K562 (cell line): ENCODE measurements around the gene CREB3L2. TPM values are rescaled to one million over a fixed set of nuclear protein-coding genes. Genes with fewer than 3 reads are reported as not detected.

Source experiments
- ATAC-seq: fragments of 200-7000 bp; cut with Tn5 transposase; 3 replicates; pipeline ENCODE4 v1.9.1; 2020; ENCODE audit warnings: moderate library complexity
- BruUV-seq: library from RNA; stranded (reverse); fragments of 400-500 nt; replicated peaks from 2 replicates; lab custom pipeline; 2021; lab: Mats Ljungman, UMichigan
- CTCF ChIA-PET: fragments of 300-600 bp; formaldehyde crosslinking; extraction: SDS; loops from one replicate; lab custom pipeline; 2021; ENCODE audit warnings: low intra/inter-chr PET ratio; lab: Yijun Ruan, JAX
- POLR2A ChIA-PET: fragments of 300-600, 350-650 bp; sonication (Branson Sonifier 250); formaldehyde crosslinking; extraction: SDS; loops from one replicate; lab custom pipeline; 2021; ENCODE audit warnings: antibody characterized with exemption, inconsistent platforms; lab: Yijun Ruan, JAX
- DNase-seq, 4 experiments: peaks; one replicate each; pipeline versions ENCODE4 v3.0.0 to v3.0.0-alpha.2; 2011 to 2018; ENCODE audit warnings: low spot score in 3 of 4, mixed read lengths in 3 of 4; ENCODE audit errors: extremely low read depth in 1 of 4
- FAIRE-seq: peaks from 2 replicates; lab custom pipeline; 2011; peaks lifted over from hg19 to GRCh38; lab: Jason Lieb, UNC
- H2AFZ ChIP-seq: 2 replicates; pipeline ENCODE4 v1.6.0; 2011; ENCODE audit warnings: low read depth, low read length, control low read depth, inconsistent platforms
- H3K27ac ChIP-seq: fragments of 200-600 bp; 3 replicates; pipeline ENCODE4 v1.8.0; 2011; ENCODE audit warnings: low read depth, mild to moderate bottlenecking, control low read depth, inconsistent platforms, low read length, moderate library complexity, mixed read lengths; ENCODE audit errors: extremely low read depth
- H3K27me3 ChIP-seq, 2 experiments: fragments of 300-600 bp in 1 of 2; 2 replicates in 1 of 2; 3 replicates in 1 of 2; pipeline versions ENCODE4 v1.6.0 to v1.8.0; 2011; ENCODE audit warnings: inconsistent platforms in 2 of 2, low read length in 2 of 2, mild to moderate bottlenecking in 1 of 2, mixed read lengths in 1 of 2, moderate library complexity in 1 of 2; ENCODE audit not compliant: control insufficient read depth in 2 of 2, insufficient read depth in 2 of 2
- H3K36me3 ChIP-seq: fragments of 300-600 bp; 3 replicates; pipeline ENCODE4 v1.8.0; 2011; ENCODE audit warnings: mild to moderate bottlenecking, low read length, inconsistent platforms; ENCODE audit not compliant: control insufficient read depth, insufficient read depth
- H3K4me1 ChIP-seq, 2 experiments: fragments of 200-600 bp in 1 of 2; replicated peaks in 1 of 2; 2 replicates in 1 of 2; 3 replicates in 1 of 2; pipeline versions ENCODE4 v1.5.1 to v1.8.0; 2011; ENCODE audit warnings: inconsistent platforms in 2 of 2, low read length in 2 of 2, mild to moderate bottlenecking in 1 of 2, mixed read lengths in 1 of 2, moderate library complexity in 1 of 2; ENCODE audit not compliant: control insufficient read depth in 2 of 2, insufficient read depth in 2 of 2
- H3K4me2 ChIP-seq: 2 replicates; pipeline ENCODE4 v1.6.1; 2011; ENCODE audit warnings: low read length, control low read depth, inconsistent platforms, mixed read lengths; ENCODE audit not compliant: insufficient read depth
- H3K4me3 ChIP-seq: fragments of 200-600 bp; sonication (generic), shearing (Covaris generic); 2 replicates; pipeline ENCODE4 v1.5.1; 2016; ENCODE audit warnings: control low read depth, inconsistent platforms
- H3K79me2 ChIP-seq: fragments of 200-600 bp; 3 replicates; pipeline ENCODE4 v1.8.0; 2011; ENCODE audit warnings: low read length, inconsistent platforms; ENCODE audit not compliant: control insufficient read depth, insufficient read depth
- H3K9ac ChIP-seq, 2 experiments: 2 replicates each; pipeline versions ENCODE4 v1.6.0 to v1.6.1; 2011; ENCODE audit warnings: low read depth in 2 of 2, low read length in 2 of 2, control low read depth in 1 of 2, inconsistent platforms in 1 of 2, mild to moderate bottlenecking in 1 of 2, mixed read lengths in 1 of 2; ENCODE audit not compliant: insufficient read depth in 1 of 2
- H3K9me1 ChIP-seq: one replicate; pipeline ENCODE4 v1.6.0; 2011; ENCODE audit warnings: inconsistent platforms, mild to moderate bottlenecking, low read length, moderate library complexity; ENCODE audit not compliant: control insufficient read depth, insufficient read depth
- H3K9me3 ChIP-seq: replicated peaks from 2 replicates; pipeline ENCODE4 v1.5.1; 2011; ENCODE audit warnings: low read depth, low read length, inconsistent platforms; ENCODE audit not compliant: control insufficient read depth, insufficient read depth
- H4K20me1 ChIP-seq: replicated peaks from 2 replicates; pipeline ENCODE4 v1.6.1; 2011; ENCODE audit warnings: low read length, inconsistent platforms, mixed read lengths; ENCODE audit not compliant: control insufficient read depth, insufficient read depth
- ASH1L ChIP-seq: fragments of 450-650 bp; IDR thresholded peaks from 2 replicates; pipeline ENCODE4 v1.6.1; 2018; ENCODE audit warnings: borderline replicate concordance, mild to moderate bottlenecking, low read depth; ENCODE audit not compliant: partially characterized antibody
- BRF2 ChIP-seq: IDR thresholded peaks from 3 replicates; pipeline ENCODE4 v1.6.1; 2011; ENCODE audit warnings: borderline replicate concordance, mild to moderate bottlenecking; ENCODE audit not compliant: insufficient read length, insufficient read depth
- C11orf30 ChIP-seq: fragments of 450-650 bp; IDR thresholded peaks from 2 replicates; pipeline ENCODE4 v1.6.1; 2016; ENCODE audit warnings: low read depth, mild to moderate bottlenecking
- CCNT2 ChIP-seq: IDR thresholded peaks from 2 replicates; pipeline ENCODE4 v1.6.1; 2011; ENCODE audit warnings: borderline replicate concordance, low read depth, mild to moderate bottlenecking, moderate library complexity, mixed read lengths, low read length; ENCODE audit not compliant: insufficient read length; ENCODE audit errors: extremely low read depth
- FOXM1 ChIP-seq, 2 experiments: fragments of 450-650 bp in 1 of 2; sonication (generic) in 1 of 2; formaldehyde crosslinking in 1 of 2; IDR thresholded peaks; 2 replicates each; pipeline versions ENCODE4 v1.6.1 to v1.9.0; 2017 to 2022; ENCODE audit warnings: low read depth in 2 of 2, mild to moderate bottlenecking in 2 of 2, missing genetic modification reagents in 1 of 2, moderate library complexity in 1 of 2
- GTF2E2 ChIP-seq: fragments of 200-800 bp; sonication (Bioruptor generic); IDR thresholded peaks from 2 replicates; pipeline ENCODE4 v1.6.1; 2016; ENCODE audit warnings: missing genetic modification characterization, missing compliant biosample characterization
- KDM1A ChIP-seq, 2 experiments: fragments of 450-650 bp; IDR thresholded peaks; 2 replicates each; pipeline ENCODE4 v1.6.1; 2016; ENCODE audit warnings: mild to moderate bottlenecking in 2 of 2
- KLF16 ChIP-seq: IDR thresholded peaks from 2 replicates; pipeline ENCODE4 v1.6.1; 2016; ENCODE audit warnings: antibody characterized with exemption
- MTA1 ChIP-seq: fragments of 450-650 bp; IDR thresholded peaks from 2 replicates; pipeline ENCODE4 v1.6.1; 2017; ENCODE audit warnings: borderline replicate concordance
- TEAD2 ChIP-seq: fragments of 450-650 bp; IDR thresholded peaks from 2 replicates; pipeline ENCODE4 v1.6.1; 2016; ENCODE audit warnings: missing genetic modification characterization, control low read depth, missing compliant biosample characterization
- TSHZ1 ChIP-seq: fragments of 250-450 bp; sonication (Bioruptor Pico); IDR thresholded peaks from 2 replicates; pipeline ENCODE4 v1.4.0; 2020; ENCODE audit warnings: mild to moderate bottlenecking, moderate library complexity
- ZNF24 ChIP-seq: fragments of 450-650 bp; IDR thresholded peaks from 2 replicates; pipeline ENCODE4 v1.6.1; 2016
- WGBS: fragments of 100-300 bp; shearing (Covaris generic); methylation state at CpG from one replicate; pipeline ENCODE4 v1.1.6; 2016; ENCODE audit warnings: low coverage, mixed read lengths; ENCODE audit not compliant: insufficient coverage; ENCODE audit errors: missing lambda C conversion rate; 5-methylcytosine and 5-hydroxymethylcytosine counted together
- in situ Hi-C: fragments of 300-500 bp; cut with MboI; formaldehyde crosslinking; loops from 4 replicates; pipeline ENCODE4 v1.15.0; 2018; ENCODE audit warnings: inconsistent platforms, mixed read lengths
- intact Hi-C: fragments of 100-400 bp; cut with micrococcal nuclease; formaldehyde crosslinking; loops from 2 replicates; pipeline ENCODE4 v1.14.2; 2022
- polyA plus RNA-seq, 8 experiments: library from polyadenylated mRNA; depleted of rRNA in 4 of 8; stranded (reverse) in 5 of 8; unstranded in 3 of 8; fragments of >200 nt; fragmentation: Nextera tagmentation in 2 of 8; fragmentation: Illumina TruSeq in 1 of 8; extraction: Ambion mirVana in 2 of 8; extraction: Trizol in 1 of 8; gene quantifications; 2 replicates each; pipeline versions ENCODE4 v1.2.1 to v1.2.3, GENCODE V29; 2011 to 2014; ENCODE audit warnings: inconsistent platforms in 1 of 8, missing spikeins in 1 of 8
- total RNA-seq, 7 experiments: library from RNA; depleted of rRNA in 6 of 7; stranded (reverse); fragments of >200 nt in 6 of 7; fragmentation: Illumina TruSeq in 2 of 7; extraction: Trizol in 2 of 7; gene quantifications; 2 replicates each; pipeline versions ENCODE4 v1.2.1 to v1.2.3, GENCODE V29; 2011 to 2021; ENCODE audit warnings: low replicate concordance in 1 of 7
- TF ChIP-seq, protein P1 (sequence below): sonication (generic); IDR thresholded peaks from 2 replicates; pipeline ENCODE4 v1.6.1; 2016

Gene CREB3L2
- total and polyA plus RNA-seq, 9 of the 15 experiments (the other 6 are each of a cell fraction or from before 2014, with no cell fraction given) = 7.1 to 45.6 (median 15.8) TPM

GRCh38 chr7:137967143-137968018, 34.5 kb downstream of the CREB3L2 start:
- CTCF ChIA-PET = no interaction called here
- POLR2A ChIA-PET = interaction anchor here (0.6 to 3.6 kb wide), 16 partner anchors 9 to 1415 kb away, joined by 3 to 15 read pairs (median 4); partner anchors contain the start of gene CREB3L2
- peak; percentile 84 for ATAC-seq
- Histone ChIP-seq H3K9me1 (no peaks in the 10 kb centered on the region), H3K4me1 (peaks cover 39 to 55% of the 10 kb centered on the region in 2 experiments), H2AFZ (peak overlapping the region; percentile 71), H3K79me2 (peaks cover 86% of the 10 kb centered on the region), H3K36me3 (no peaks in the 10 kb centered on the region; the same call in 2 of the 3 replicates), H4K20me1 (no peaks in the 10 kb centered on the region), H3K27me3 (no peaks in the 10 kb centered on the region), H3K9me3 (no peaks in the 10 kb centered on the region), H3K9ac (peak overlapping the region; percentile 58 to 78; a peak in 3 of 4 replicates), H3K4me2 (peak overlapping the region; percentile 75), H3K4me3 (no peak overlapping the region), H3K27ac (peak overlapping the region; percentile 82)
- intact Hi-C loops (loop anchor here (2.0 kb wide), 2 partner anchors 33 to 65 kb away; no protein-coding TSS in a partner anchor), in situ Hi-C loops (loop anchor here (25.0 kb wide), 1 partner anchor 1395 kb away; the partner anchor contains the start of gene LUC7L2)
- no TSS peak for BruUV-seq
- FAIRE-seq = peak; percentile 92
- 20% methylated on average over 11 of the region's 12 CpGs for WGBS
- DNase-seq = peak; percentile 86 to 92 (median 88)
- TF ChIP-seq C11orf30 (peak; percentile 79), FOXM1 (IDR thresholded peaks at IDR 0.05; ENCODE audit: low read depth) (0 out of 2 replicates have a peak, but pooled peaks have one; percentile 48), FOXM1 (CRISPR knock-in tag; IDR thresholded peaks at IDR 0.05; ENCODE audit: low read depth) (peak; percentile 41; the same call in 1 of the 2 replicates), GTF2E2 (tag) (0 out of 2 replicates have a peak, but pooled peaks have one; percentile 47), KLF16 (peak; percentile 80), MTA1 (peak; percentile 84), CCNT2 (peak; percentile 90), TEAD2 (peak; percentile 63; the same call in 1 of the 2 replicates), BRF2 (no peak), ZNF24 (no peak), KDM1A (IDR thresholded peaks at IDR 0.05) (peak; percentile 72 to 83), ASH1L (no peak), TSHZ1 (CRISPR knock-in tag) (no peak)
- TF ChIP-seq, protein P1, sequence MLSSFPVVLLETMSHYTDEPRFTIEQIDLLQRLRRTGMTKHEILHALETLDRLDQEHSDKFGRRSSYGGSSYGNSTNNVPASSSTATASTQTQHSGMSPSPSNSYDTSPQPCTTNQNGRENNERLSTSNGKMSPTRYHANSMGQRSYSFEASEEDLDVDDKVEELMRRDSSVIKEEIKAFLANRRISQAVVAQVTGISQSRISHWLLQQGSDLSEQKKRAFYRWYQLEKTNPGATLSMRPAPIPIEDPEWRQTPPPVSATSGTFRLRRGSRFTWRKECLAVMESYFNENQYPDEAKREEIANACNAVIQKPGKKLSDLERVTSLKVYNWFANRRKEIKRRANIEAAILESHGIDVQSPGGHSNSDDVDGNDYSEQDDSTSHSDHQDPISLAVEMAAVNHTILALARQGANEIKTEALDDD = peak; percentile 96
